Natural killer cell (primary cell): ENCODE data around the gene CLCNKA. TPM values are rescaled to one million over a fixed set of nuclear protein-coding genes. Genes with fewer than 3 reads are reported as not detected.
"Not testable (repeated sequence)": the region's sequence is repeated elsewhere in the genome, so short reads cannot be mapped to it uniquely, and the experiment has no call there.

Experiments used
- ATAC-seq, 3 donors: fragments of 150-1000 bp in 2 of 3; fragments of 200-7000 bp in 1 of 3; cut with Tn5 transposase; 1 replicate in 1 of 3; 2 replicates in 2 of 3; pipeline ENCODE4 v1.10.0; 2021; ENCODE audit warnings: mild to moderate bottlenecking in 2 of 3, moderate library complexity in 2 of 3
- DNase-seq, 2 donors: peaks; one replicate each; pipeline versions ENCODE4 v3.0.0 to v3.0.0-alpha.2; 2013 to 2021; ENCODE audit warnings: mixed read lengths in 1 of 2
- H3K27ac ChIP-seq: one replicate; pipeline ENCODE4 v1.5.1; 2013; ENCODE audit warnings: mild to moderate bottlenecking, low read length
- H3K27me3 ChIP-seq: one replicate; pipeline ENCODE4 v1.6.1; 2013; ENCODE audit warnings: low read length; ENCODE audit not compliant: control insufficient read depth, insufficient read depth
- H3K36me3 ChIP-seq: one replicate; pipeline ENCODE4 v1.6.1; 2013; ENCODE audit warnings: low read length; ENCODE audit not compliant: control insufficient read depth, insufficient read depth
- H3K4me1 ChIP-seq: one replicate; pipeline ENCODE4 v1.6.1; 2013; ENCODE audit warnings: low read length; ENCODE audit not compliant: control insufficient read depth, insufficient read depth
- H3K4me3 ChIP-seq: one replicate; pipeline ENCODE4 v1.5.1; 2013; ENCODE audit warnings: low read length
- H3K9me3 ChIP-seq: one replicate; pipeline ENCODE4 v1.6.1; 2013; ENCODE audit warnings: low read length; ENCODE audit not compliant: control insufficient read depth, insufficient read depth
- H3K27ac Mint-ChIP-seq, 2 donors: one replicate each; pipeline ENCODE4 v1.8.0; 2022; ENCODE audit warnings: mild to moderate bottlenecking in 2 of 2, mixed read lengths in 2 of 2, moderate library complexity in 1 of 2
- H3K27me3 Mint-ChIP-seq, 2 donors: one replicate each; pipeline ENCODE4 v1.8.0; 2022; ENCODE audit warnings: low read depth in 2 of 2, mixed read lengths in 2 of 2
- H3K36me3 Mint-ChIP-seq: one replicate; pipeline ENCODE4 v1.8.0; 2022; ENCODE audit warnings: mixed read lengths
- H3K4me1 Mint-ChIP-seq, 2 donors: one replicate each; pipeline ENCODE4 v1.8.0; 2022; ENCODE audit warnings: mixed read lengths in 2 of 2
- H3K4me3 Mint-ChIP-seq: one replicate; pipeline ENCODE4 v1.8.0; 2022; ENCODE audit warnings: mild to moderate bottlenecking, moderate library complexity, mixed read lengths
- H3K9me3 Mint-ChIP-seq, 2 donors: one replicate each; pipeline ENCODE4 v1.8.0; 2022; ENCODE audit warnings: mixed read lengths in 2 of 2
- CTCF ChIP-seq: fragments of 200-600 bp; IDR thresholded peaks from one replicate; pipeline ENCODE4 v1.8.0; 2022; ENCODE audit warnings: antibody characterized with exemption
- WGBS: methylation state at CpG from one replicate; pipeline ENCODE4 v1.1.7; 2013; ENCODE audit warnings: missing lambda C conversion rate; ENCODE audit not compliant: insufficient coverage; 5-methylcytosine and 5-hydroxymethylcytosine counted together
- intact Hi-C: fragments of 100-400 bp; cut with micrococcal nuclease; formaldehyde crosslinking; loops from one replicate; pipeline ENCODE4 v1.14.2; 2022
- total RNA-seq, 4 donors: library from RNA; stranded (reverse); fragments of 120-200 nt in 1 of 4; gene quantifications; one replicate each; pipeline versions ENCODE4 v1.2.3 to v1.2.4, GENCODE V29; 2013 to 2022

The CLCNKA gene
- total RNA-seq, 3 donors from 2014 or later (not counting 1 experiment from before 2014, with no cell fraction given) = 0.16 to 0.33 TPM; not detected in 1

DNA sequence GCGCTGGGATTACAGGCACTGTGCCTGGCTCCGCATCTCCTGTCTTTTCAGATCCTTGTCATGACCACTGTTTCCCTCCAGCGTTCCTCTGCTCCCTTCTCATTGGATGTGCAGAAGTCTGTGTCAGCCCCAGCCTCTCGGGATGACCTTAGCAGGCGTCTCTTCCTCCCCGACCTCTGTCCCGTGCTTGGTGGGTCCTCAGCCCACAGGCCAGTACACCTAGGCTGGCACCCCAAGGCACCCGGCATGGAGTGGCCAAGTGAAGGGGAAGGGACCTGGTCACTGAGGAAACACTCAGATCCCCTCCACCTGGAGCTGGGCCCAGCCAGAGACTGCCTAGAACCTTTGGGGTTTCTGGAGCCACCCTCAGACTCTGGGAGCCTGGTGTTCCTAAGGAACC, 19.4 kb downstream of the CLCNKA start:
- peaks cover 7% of the 10 kb centered on the region in 2 donors for H3K27me3 Mint-ChIP-seq
- ATAC-seq (no peak), DNase-seq (no peak)
- WGBS = 69% methylated on average over 8 of the region's 8 CpGs
- no peaks in the 10 kb centered on the region for H3K27me3 ChIP-seq
- no peak overlapping the region for H3K27ac ChIP-seq
- H3K36me3 Mint-ChIP-seq = no peaks in the 10 kb centered on the region
- no peak for TF ChIP-seq CTCF
- H3K36me3 ChIP-seq = no peaks in the 10 kb centered on the region
- H3K4me3 ChIP-seq = no peak overlapping the region
- no peaks in the 10 kb centered on the region for H3K4me1 Mint-ChIP-seq
- no peak overlapping the region for H3K4me3 Mint-ChIP-seq
- H3K4me1 ChIP-seq = no peaks in the 10 kb centered on the region
- no peaks in the 10 kb centered on the region for H3K9me3 Mint-ChIP-seq
- intact Hi-C loops = no loop called here
- H3K9me3 ChIP-seq = no peaks in the 10 kb centered on the region
- H3K27ac Mint-ChIP-seq = no peak overlapping the region

- ATAC-seq (no peak), DNase-seq (no peak)
- Mint-ChIP-seq H3K27me3 (peaks cover 5 to 7% of the 10 kb centered on the region in 2 donors), H3K9me3 (no peaks in the 10 kb centered on the region), H3K36me3 (no peaks in the 10 kb centered on the region), H3K27ac (no peak overlapping the region), H3K4me1 (no peaks in the 10 kb centered on the region), H3K4me3 (no peak overlapping the region)
- Histone ChIP-seq H3K27me3 (no peaks in the 10 kb centered on the region), H3K4me3 (no peak overlapping the region), H3K9me3 (no peaks in the 10 kb centered on the region), H3K27ac (no peak overlapping the region), H3K36me3 (no peaks in the 10 kb centered on the region), H3K4me1 (no peaks in the 10 kb centered on the region)
- intact Hi-C loops = no loop called here
- 79% methylated on average over 9 of the region's 9 CpGs for WGBS
- no peak for TF ChIP-seq CTCF
These were observed 20.3 kb downstream of the CLCNKA start for GRCh38 chr1:16042096-16042495.

DNA sequence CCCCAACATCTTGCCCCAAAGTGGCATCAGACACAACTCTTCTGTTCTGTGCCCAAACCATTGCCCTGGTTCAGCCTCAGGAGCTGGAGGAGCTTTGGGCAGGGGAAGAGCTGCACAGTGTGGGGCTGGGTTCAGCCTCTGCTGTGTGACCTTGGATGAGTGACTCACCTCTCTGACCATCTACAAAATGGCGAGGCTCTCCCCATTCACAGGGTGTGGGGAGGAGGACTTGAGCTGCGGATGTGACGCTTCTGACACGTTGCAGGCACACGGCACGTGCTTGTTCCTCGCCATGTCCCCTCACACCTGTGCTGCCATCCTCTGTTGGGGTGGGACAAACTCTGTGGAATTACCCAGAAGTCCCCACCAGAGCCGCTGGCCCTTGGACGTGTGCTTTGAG, 20.8 kb downstream of the CLCNKA start:
- H3K27ac ChIP-seq, H3K9me3 ChIP-seq, H3K9me3 Mint-ChIP-seq, H3K4me3 Mint-ChIP-seq, H3K27me3 ChIP-seq, ATAC-seq, H3K36me3 ChIP-seq, H3K4me1 ChIP-seq, H3K4me1 Mint-ChIP-seq, H3K27ac Mint-ChIP-seq, H3K27me3 Mint-ChIP-seq, intact Hi-C loops, DNase-seq, H3K36me3 Mint-ChIP-seq, H3K4me3 ChIP-seq: not testable (repeated sequence)
- 80% methylated on average over 7 of the region's 9 CpGs for WGBS

DNA sequence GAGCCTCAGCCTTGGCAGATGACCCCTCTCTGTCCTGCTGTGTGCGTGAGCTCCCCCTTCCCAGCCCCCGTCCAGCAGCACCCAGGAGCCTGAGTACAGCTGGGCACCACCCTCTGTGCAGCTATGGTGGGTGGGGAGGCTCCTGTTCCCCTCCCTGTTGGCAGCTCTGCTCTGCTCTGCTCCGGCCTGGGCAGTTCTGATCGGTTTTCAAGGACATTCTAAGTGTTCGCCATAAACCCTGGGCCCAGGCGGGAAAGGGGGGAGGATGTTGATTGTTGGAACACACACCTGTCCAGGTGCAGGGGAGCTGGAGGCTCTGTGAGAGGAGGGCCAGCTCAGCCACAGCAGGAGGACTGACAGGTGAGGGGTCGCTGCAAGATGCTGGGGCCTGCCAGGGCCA, 21.7 kb downstream of the CLCNKA start, which contains the start of gene CLCNKB:
TSS of gene CLCNKB (plus strand) at position 262 of the 400 bp plus-strand sequence. CDS start 711 bp downstream, outside the sequence.
- H3K27me3 Mint-ChIP-seq = peaks cover 0 to 3% of the 10 kb centered on the region in 2 donors
- ATAC-seq (no peak), DNase-seq (no peak)
- TF ChIP-seq CTCF = no peak
- H3K9me3 Mint-ChIP-seq = no peaks in the 10 kb centered on the region
- Histone ChIP-seq H3K27ac (no peak within 1 kb of the TSS), H3K4me3 (no peak within 1 kb of the TSS), H3K9me3 (no peaks in the 10 kb centered on the region), H3K4me1 (peaks cover 4% of the 10 kb centered on the region), H3K27me3 (no peaks in the 10 kb centered on the region), H3K36me3 (no peaks in the 10 kb centered on the region)
- no peak within 1 kb of the TSS for H3K27ac Mint-ChIP-seq
- intact Hi-C loops = no loop called here
- H3K36me3 Mint-ChIP-seq = no peaks in the 10 kb centered on the region
- H3K4me3 Mint-ChIP-seq = no peak within 1 kb of the TSS
- 79% methylated on average over 7 of the region's 7 CpGs for WGBS
- H3K4me1 Mint-ChIP-seq = peaks cover 0 to under 1% of the 10 kb centered on the region in 2 donors
